Small intestine (tissue), 7 donors: Measurements from ENCODE around the gene RGS12. TPM values are rescaled to one million over a fixed set of nuclear protein-coding genes. Genes with fewer than 3 reads are reported as not detected.

Source experiments
- DNase-seq, 2 donors: peaks; one replicate each; pipeline versions ENCODE4 v3.0.0 to v3.0.0-alpha.2; 2013
- FAIRE-seq: peaks from 2 replicates; lab custom pipeline; 2012; peaks lifted over from hg19 to GRCh38; lab: Jason Lieb, UNC
- H3K27ac ChIP-seq, 3 donors: one replicate each; pipeline ENCODE4 v1.5.1; 2013; ENCODE audit warnings: low read length in 2 of 3, mild to moderate bottlenecking in 2 of 3, control low read depth in 1 of 3, inconsistent platforms in 1 of 3, low read depth in 1 of 3, moderate library complexity in 1 of 3
- H3K27me3 ChIP-seq, 3 donors: one replicate each; pipeline ENCODE4 v1.6.1; 2013; ENCODE audit warnings: low read length in 3 of 3, inconsistent platforms in 1 of 3; ENCODE audit not compliant: control insufficient read depth in 3 of 3, insufficient read depth in 3 of 3
- H3K36me3 ChIP-seq, 3 donors: one replicate each; pipeline ENCODE4 v1.6.1; 2013; ENCODE audit warnings: low read length in 3 of 3, inconsistent platforms in 1 of 3, low read depth in 1 of 3, mild to moderate bottlenecking in 1 of 3, moderate library complexity in 1 of 3; ENCODE audit not compliant: control insufficient read depth in 3 of 3, insufficient read depth in 2 of 3
- H3K4me1 ChIP-seq, 3 donors: one replicate each; pipeline ENCODE4 v1.6.1; 2013; ENCODE audit warnings: low read length in 2 of 3, inconsistent platforms in 1 of 3, low read depth in 1 of 3, mild to moderate bottlenecking in 1 of 3, moderate library complexity in 1 of 3; ENCODE audit not compliant: control insufficient read depth in 3 of 3, insufficient read depth in 2 of 3
- H3K4me3 ChIP-seq, 3 donors: one replicate each; pipeline ENCODE4 v1.5.1; 2013; ENCODE audit warnings: low read length in 3 of 3, control low read depth in 1 of 3, inconsistent platforms in 1 of 3, low read depth in 1 of 3, mild to moderate bottlenecking in 1 of 3, moderate library complexity in 1 of 3
- H3K9me3 ChIP-seq, 2 donors: one replicate each; pipeline ENCODE4 v1.6.1; 2013; ENCODE audit warnings: low read depth in 1 of 2, low read length in 1 of 2; ENCODE audit not compliant: control insufficient read depth in 2 of 2, insufficient read depth in 1 of 2
- whole genome bisulfite sequencing, 3 donors: extraction: QIAGEN DNeasy Blood & Tissue Kit; methylation state at CpG; one replicate each; pipeline ENCODE4 v1.1.7; 2013; 5-methylcytosine and 5-hydroxymethylcytosine counted together
- polyA plus RNA-seq, 4 donors: library from polyadenylated mRNA; stranded (reverse) in 3 of 4; unstranded in 1 of 4; fragments of 200-250 nt in 3 of 4; fragments of 120-200 nt in 1 of 4; gene quantifications; one replicate each; pipeline versions ENCODE4 v1.2.1 to v1.2.3, GENCODE V29; 2013
- donor health status: healthy with polysubstance abuse.
- donor health status: control.
- donor health status: control.
- donor health status: Bipolar disorder and iron deficiency.
- donor health status: healthy.

The RGS12 gene
- polyA plus RNA-seq, 4 donors = 6.5 to 28.9 (median 12.6) TPM

DNA sequence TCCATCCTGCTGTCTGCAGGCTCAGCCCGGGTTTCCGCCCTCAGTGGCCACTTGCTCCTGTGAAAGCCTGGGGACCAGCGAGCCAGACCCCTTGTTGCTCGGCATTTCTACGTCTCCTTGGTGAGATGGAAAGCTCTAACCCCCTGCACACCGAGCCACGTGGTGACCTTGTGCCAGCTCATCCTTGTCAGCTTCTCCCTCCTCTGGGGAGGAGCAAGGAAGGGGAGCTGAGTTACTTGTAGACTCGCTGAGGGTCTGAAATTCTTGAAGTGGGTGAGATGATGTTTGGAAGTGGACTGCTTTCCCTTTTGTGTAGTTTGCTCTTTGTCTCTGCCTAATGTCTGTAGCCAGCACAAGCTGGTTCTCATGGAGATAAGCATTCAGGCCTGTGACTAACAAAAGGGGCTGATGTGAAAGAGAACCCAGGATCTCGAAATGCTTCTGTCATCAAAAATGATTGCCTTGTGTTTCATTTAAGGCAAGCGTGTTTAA, 29.3 kb downstream of the RGS12 start:
- H3K27ac ChIP-seq = no peak overlapping the region
- 76 to 87% (median 83%) methylated on average over 10 of the region's 10 CpGs for WGBS, 3 donors
- H3K9me3 ChIP-seq = no peaks in the 10 kb centered on the region
- FAIRE-seq = no peak
- peaks cover 0 to 28% (median 0%) of the 10 kb centered on the region in 3 donors for H3K4me1 ChIP-seq
- no peak for DNase-seq
- H3K36me3 ChIP-seq = peaks cover 0 to 48% (median 0%) of the 10 kb centered on the region in 3 donors
- no peak overlapping the region for H3K4me3 ChIP-seq
- H3K27me3 ChIP-seq = no peaks in the 10 kb centered on the region

DNA sequence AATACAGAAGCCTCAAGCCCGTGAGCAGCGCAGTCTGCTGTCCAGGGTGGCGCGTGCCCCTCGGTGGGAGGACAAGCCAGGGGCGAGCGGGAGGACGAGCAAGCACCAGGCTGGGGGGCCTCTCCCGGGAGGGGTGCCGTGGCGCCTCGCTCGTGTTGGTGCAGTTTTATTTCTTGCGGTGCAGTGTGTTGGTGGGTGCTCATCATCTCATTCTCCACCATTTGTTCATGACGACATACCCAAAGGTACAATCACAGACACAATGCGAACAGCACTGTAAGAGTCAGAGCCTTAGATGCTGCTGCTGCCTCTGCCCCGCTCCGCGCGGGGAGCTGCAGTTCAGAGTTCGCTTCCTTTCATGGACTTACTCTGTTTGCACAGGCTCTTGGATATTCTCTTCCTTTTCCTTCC, 30.3 kb downstream of the RGS12 start:
- no peak for FAIRE-seq
- no peak for DNase-seq
- H3K27ac ChIP-seq = no peak overlapping the region
- H3K9me3 ChIP-seq = no peaks in the 10 kb centered on the region
- H3K4me3 ChIP-seq = no peak overlapping the region
- H3K4me1 ChIP-seq = peaks cover 0 to 28% (median 0%) of the 10 kb centered on the region in 3 donors
- peaks cover 0 to 39% (median 0%) of the 10 kb centered on the region in 3 donors for H3K36me3 ChIP-seq
- WGBS, 3 donors = 85 to 88% (median 87%) methylated on average over 21 of the region's 21 CpGs
- H3K27me3 ChIP-seq = no peaks in the 10 kb centered on the region

DNA sequence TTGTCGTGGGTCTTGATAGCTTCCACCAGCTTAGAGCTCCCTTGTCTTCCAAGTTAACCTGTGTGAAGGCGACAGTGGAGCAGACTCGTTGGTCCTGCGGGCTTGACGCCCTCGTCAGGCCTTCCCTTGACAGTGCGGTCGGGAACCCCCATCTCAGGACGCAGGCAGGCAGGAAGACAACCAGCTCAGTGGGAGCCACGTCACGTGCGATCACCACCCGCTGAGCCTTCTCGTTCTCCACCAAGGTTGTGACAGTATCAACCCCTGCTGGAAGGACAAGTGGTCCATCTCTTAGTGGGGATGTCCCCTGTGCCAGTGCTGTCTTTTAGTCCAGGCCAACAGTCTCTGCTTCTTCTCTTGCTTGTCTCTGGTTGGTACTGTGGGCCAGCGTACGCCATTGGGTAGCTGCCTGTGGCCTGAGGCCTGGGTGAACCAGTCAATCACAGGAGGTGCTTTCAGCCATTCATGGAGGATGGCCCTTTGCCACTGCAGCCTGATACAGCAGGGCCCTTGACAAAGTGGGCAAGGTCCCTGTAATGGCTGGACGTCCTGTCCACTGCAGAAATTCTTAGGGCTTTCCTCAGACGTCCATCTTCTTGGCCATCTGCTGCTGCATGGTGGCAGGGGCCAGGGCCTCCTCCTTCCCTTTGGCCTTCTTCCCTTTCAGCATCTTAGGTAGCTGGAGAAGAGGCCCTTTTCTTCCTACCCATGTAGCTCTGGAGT, 31.4 kb downstream of the RGS12 start:
- 90 to 95% (median 93%) methylated on average over 18 of the region's 18 CpGs for WGBS, 3 donors
- FAIRE-seq = no peak

DNA sequence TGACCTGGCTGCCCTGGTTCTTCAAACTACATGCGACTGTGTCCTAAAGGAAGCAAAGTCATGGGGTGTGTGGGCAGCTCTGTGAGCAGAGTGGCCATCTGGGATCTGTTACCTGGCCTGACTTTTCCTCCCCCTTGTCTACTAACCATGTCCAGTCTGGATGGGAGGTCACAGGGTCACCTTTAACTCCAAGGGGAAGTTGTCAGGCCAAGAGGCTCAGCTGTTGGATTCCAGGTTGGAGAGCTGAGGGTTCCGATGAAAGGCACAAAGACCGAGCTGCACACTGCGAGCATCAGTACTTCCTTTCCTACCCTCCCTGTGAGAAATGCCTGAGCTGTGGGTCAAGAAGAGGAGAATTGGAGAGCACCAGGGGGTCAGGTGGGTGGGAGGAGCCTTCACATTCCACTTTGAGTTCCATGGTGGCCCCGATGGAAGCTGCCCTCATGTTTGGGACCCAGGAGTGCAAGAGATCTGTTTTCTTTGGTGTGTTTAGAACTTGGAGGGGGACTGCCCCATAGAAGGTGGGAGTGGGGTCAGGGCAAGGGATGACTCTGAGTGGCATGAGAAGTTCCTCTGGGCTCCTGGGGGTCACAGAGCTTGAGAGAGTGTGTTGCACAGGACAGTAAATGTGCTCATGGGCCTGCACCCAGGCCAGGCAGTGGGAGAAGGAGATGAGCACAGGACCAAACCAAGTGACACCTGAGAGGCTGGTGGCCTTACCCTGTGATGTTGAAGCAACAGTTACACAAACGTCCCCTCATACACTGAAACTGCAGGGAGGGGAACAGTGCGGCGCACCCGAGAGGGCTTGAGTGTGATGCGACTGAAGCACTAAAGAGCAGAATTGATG, 36.2 kb downstream of the RGS12 start:
- FAIRE-seq = no peak
- Histone ChIP-seq H3K27me3 (no peaks in the 10 kb centered on the region), H3K4me3 (no peak overlapping the region), H3K4me1 (peaks cover 0 to 3% (median 3%) of the 10 kb centered on the region in 3 donors), H3K36me3 (peaks cover 0 to 13% (median 0%) of the 10 kb centered on the region in 3 donors), H3K27ac (no peak overlapping the region), H3K9me3 (no peaks in the 10 kb centered on the region)
- 93 to 96% (median 93%) methylated on average over 10 of the region's 10 CpGs for WGBS, 3 donors
- no peak for DNase-seq

More for the DNA sequence above, 31.4 kb downstream of the RGS12 start:
- no peaks in the 10 kb centered on the region for H3K9me3 ChIP-seq
- H3K36me3 ChIP-seq = peaks cover 0 to 33% (median 0%) of the 10 kb centered on the region in 3 donors
- peaks cover 0 to 22% (median 0%) of the 10 kb centered on the region in 3 donors for H3K4me1 ChIP-seq
- no peaks in the 10 kb centered on the region for H3K27me3 ChIP-seq
- no peak for DNase-seq
- no peak overlapping the region for H3K27ac ChIP-seq
- no peak overlapping the region for H3K4me3 ChIP-seq

DNA sequence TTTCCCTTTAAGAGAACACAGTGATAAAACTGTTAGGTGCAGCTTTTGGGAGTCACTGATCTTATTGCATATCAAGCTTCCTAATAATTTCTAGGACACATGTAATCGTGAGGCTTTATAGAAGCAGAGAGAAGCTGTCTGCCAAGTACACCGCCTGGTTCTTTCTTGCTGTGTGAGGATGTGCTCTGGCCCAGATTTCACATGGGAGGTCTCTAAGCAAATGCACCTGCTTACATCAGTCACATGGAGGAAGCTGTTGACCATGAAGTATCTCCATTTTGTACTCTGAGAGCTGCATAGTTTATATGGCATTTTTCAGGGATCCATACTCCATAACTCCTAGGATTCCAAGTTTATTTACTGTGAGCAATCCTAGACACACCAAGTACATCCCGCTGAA, 37.1 kb downstream of the RGS12 start:
- FAIRE-seq = no peak
- Histone ChIP-seq H3K36me3 (peaks cover 0 to 7% (median 0%) of the 10 kb centered on the region in 3 donors), H3K4me3 (no peak overlapping the region), H3K27ac (no peak overlapping the region), H3K27me3 (no peaks in the 10 kb centered on the region), H3K4me1 (peaks cover 0 to 3% (median 3%) of the 10 kb centered on the region in 3 donors), H3K9me3 (no peaks in the 10 kb centered on the region)
- 84 to 88% (median 85%) methylated on average over 3 of the region's 3 CpGs for WGBS, 3 donors
- DNase-seq = no peak

DNA sequence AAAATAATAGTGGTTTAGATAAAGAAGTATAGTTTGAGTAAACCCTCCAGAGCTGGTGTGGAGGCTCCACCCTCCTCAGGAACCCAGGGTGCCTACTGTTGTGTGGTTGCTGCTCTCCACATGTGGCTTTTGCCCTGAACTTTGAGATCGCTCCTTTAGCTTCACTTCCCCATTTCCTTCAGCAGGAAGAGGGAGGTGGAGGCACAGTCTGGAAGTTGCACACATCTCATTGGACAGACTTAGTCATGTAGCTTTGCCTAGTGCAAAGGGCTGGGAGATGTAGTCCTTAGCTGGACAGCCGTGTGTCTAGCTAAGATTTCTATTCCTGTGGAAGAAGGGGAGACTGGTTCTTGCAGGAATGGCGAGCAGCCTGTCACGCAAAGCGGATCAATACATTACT, 37.9 kb downstream of the RGS12 start:
- DNase-seq (peak in 1 of 2 donors; percentile 62), FAIRE-seq (no peak)
- peaks cover 0 to 7% (median 0%) of the 10 kb centered on the region in 3 donors for H3K36me3 ChIP-seq
- no peak overlapping the region for H3K27ac ChIP-seq
- 73 to 83% (median 81%) methylated on average over 5 of the region's 5 CpGs for WGBS, 3 donors
- H3K9me3 ChIP-seq = no peaks in the 10 kb centered on the region
- no peaks in the 10 kb centered on the region for H3K27me3 ChIP-seq
- H3K4me1 ChIP-seq = peaks cover 0 to 3% (median 3%) of the 10 kb centered on the region in 3 donors
- no peak overlapping the region for H3K4me3 ChIP-seq

DNA sequence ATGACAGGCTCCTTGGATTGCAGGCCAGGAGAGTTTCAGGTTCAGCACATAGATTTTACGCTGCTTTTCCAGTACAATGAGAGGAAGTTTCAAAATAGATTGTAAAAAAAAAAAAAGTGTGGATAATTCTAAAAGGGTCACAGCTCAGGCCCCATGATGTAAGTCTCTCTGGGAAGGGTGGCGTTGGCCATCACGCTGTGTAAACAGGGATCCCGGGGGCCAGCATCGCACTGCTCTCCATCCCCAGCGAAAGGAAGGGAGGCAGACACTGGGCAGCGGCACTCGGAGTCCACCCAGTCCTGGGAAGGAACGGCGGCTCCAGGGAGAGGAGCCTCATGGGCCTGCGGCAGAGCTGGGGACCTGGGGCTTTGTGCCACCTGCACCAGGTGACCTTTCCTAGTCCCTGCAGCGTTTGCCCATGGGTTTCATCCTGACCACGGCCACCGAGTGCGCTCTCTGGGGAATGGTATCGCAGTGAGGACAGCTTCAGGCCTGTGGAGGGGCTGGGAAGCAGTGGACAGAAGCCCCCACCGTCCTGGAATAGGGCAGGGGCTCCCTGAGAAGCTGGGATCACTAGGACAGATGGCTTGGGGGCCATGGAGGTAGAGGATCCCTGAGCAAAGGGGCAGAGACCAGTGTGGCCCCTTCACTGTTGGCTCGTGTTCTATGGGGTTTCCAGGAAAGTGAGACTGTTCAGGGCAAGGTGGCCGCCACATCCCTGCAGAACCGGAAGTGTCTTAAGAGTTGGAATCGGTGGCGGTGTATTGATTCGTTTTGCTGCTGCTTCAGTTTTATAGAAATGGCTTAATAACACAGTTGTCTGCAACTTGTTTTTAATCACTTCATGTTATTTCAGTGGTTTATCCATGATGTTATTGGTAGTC, 38.9 kb downstream of the RGS12 start:
- no peaks in the 10 kb centered on the region for H3K27me3 ChIP-seq
- no peak overlapping the region for H3K4me3 ChIP-seq
- H3K9me3 ChIP-seq = no peaks in the 10 kb centered on the region
- peak overlapping the region in 1 of 3 donors; percentile 22 for H3K27ac ChIP-seq
- DNase-seq (no peak), FAIRE-seq (no peak)
- peaks cover 0 to 9% (median 0%) of the 10 kb centered on the region in 3 donors for H3K36me3 ChIP-seq
- 82 to 92% (median 87%) methylated on average over 23 of the region's 23 CpGs for WGBS, 3 donors
- peaks cover 0 to 3% (median 3%) of the 10 kb centered on the region in 3 donors for H3K4me1 ChIP-seq
